Stomach (tissue), 9 donors: Measurements from ENCODE around the gene CSMD2. TPM values are rescaled to one million over a fixed set of nuclear protein-coding genes. Genes with fewer than 3 reads are reported as not detected.

ENCODE experiments used
- DNase-seq, 2 donors: peaks; one replicate each; pipeline versions ENCODE4 v3.0.0 to v3.0.0-alpha.2; 2013 to 2019
- H3K27ac ChIP-seq, 5 donors: fragments of 200-600 bp in 4 of 5; sonication (generic) in 4 of 5; one replicate each; pipeline ENCODE4 v1.5.1; 2013 to 2019; ENCODE audit warnings: mild to moderate bottlenecking in 1 of 5, moderate library complexity in 1 of 5
- H3K27me3 ChIP-seq, 3 donors: fragments of 200-600 bp; sonication (generic); one replicate each; pipeline ENCODE4 v1.5.1; 2017 to 2019; ENCODE audit warnings: mixed run types in 1 of 3
- H3K36me3 ChIP-seq, 4 donors: fragments of 200-600 bp; sonication (generic); 1 replicate in 3 of 4; 2 replicates in 1 of 4; pipeline ENCODE4 v1.5.1; 2016 to 2019
- H3K4me1 ChIP-seq, 4 donors: fragments of 200-600 bp; sonication (generic); one replicate each; pipeline ENCODE4 v1.5.1; 2016 to 2019
- H3K4me3 ChIP-seq, 4 donors: fragments of 200-600 bp; sonication (generic) in 3 of 4; one replicate each; pipeline ENCODE4 v1.5.1; 2016 to 2019; ENCODE audit warnings: mild to moderate bottlenecking in 1 of 4
- H3K9me3 ChIP-seq, 4 donors: fragments of 200-600 bp; sonication (generic); one replicate each; pipeline ENCODE4 v1.5.1; 2016 to 2019
- CTCF ChIP-seq, 7 experiments: fragments of 450-650 bp in 4 of 7; fragments of 200-600 bp in 3 of 7; sonication (generic) in 3 of 7; IDR thresholded peaks; one replicate each; pipeline ENCODE4 v1.5.1; 2016 to 2019; ENCODE audit warnings: antibody characterized with exemption in 7 of 7, control low read depth in 2 of 7, mild to moderate bottlenecking in 1 of 7
- EP300 ChIP-seq: sonication (generic); formaldehyde crosslinking; IDR thresholded peaks from one replicate; pipeline ENCODE4 v1.6.1; 2017; ENCODE audit warnings: antibody characterized with exemption
- POLR2A ChIP-seq, 4 donors: fragments of 450-650 bp; IDR thresholded peaks; one replicate each; pipeline ENCODE4 v1.6.1; 2016; ENCODE audit warnings: antibody characterized with exemption in 4 of 4, control low read depth in 2 of 4, mild to moderate bottlenecking in 1 of 4, moderate library complexity in 1 of 4
- POLR2AphosphoS5 ChIP-seq, 3 donors: sonication (generic); formaldehyde crosslinking; IDR thresholded peaks; one replicate each; pipeline ENCODE4 v1.6.1; 2016; ENCODE audit warnings: antibody characterized with exemption in 3 of 3
- whole genome bisulfite sequencing, 5 donors: extraction: QIAGEN DNeasy Blood & Tissue Kit in 3 of 5; methylation state at CpG; one replicate each; pipeline versions ENCODE4 v1.1.5 to v1.1.7; 2013 to 2018; 5-methylcytosine and 5-hydroxymethylcytosine counted together
- intact Hi-C: fragments of 100-400 bp; cut with DNase I; formaldehyde crosslinking; loops from one replicate; pipeline ENCODE4 v1.15.1; 2023; ENCODE audit warnings: low total_unique reads
- polyA plus RNA-seq, 3 donors: library from polyadenylated mRNA; stranded (reverse); fragments of 200-250 nt; gene quantifications; one replicate each; pipeline ENCODE4 v1.2.3, GENCODE V29; 2013
- total RNA-seq, 5 donors: library from RNA; depleted of rRNA; stranded (reverse); fragments of >200 nt; gene quantifications; one replicate each; pipeline versions ENCODE4 v1.1.0 to v1.2.3, GENCODE V29; 2014 to 2016
- donor health status: healthy with polysubstance abuse.
- donor health status: Bipolar disorder and iron deficiency.
- donor health status: healthy.

The CSMD2 gene
- total and polyA plus RNA-seq, 8 donors = 0.10 to 3.5 (median 0.37) TPM; not detected in 1

GRCh38 chr1:33547576-33547975 is 617.5 kb downstream of the CSMD2 start:
- TF ChIP-seq POLR2A (IDR thresholded peaks at IDR 0.05) (no peak), CTCF (IDR thresholded peaks at IDR 0.05) (no peak), EP300 (no peak), POLR2AphosphoS5 (IDR thresholded peaks at IDR 0.05) (no peak)
- H3K4me3 ChIP-seq = no peak overlapping the region
- intact Hi-C loops = no loop called here

GRCh38 chr1:33541966-33542365 is 623.1 kb downstream of the CSMD2 start:
- Histone ChIP-seq H3K27ac (no peak overlapping the region), H3K36me3 (no peaks in the 10 kb centered on the region), H3K4me3 (no peak overlapping the region), H3K4me1 (no peaks in the 10 kb centered on the region), H3K9me3 (no peaks in the 10 kb centered on the region), H3K27me3 (peaks cover 0 to 5% (median 0%) of the 10 kb centered on the region in 3 donors)
- DNase-seq = no peak
- intact Hi-C loops = no loop called here
- TF ChIP-seq POLR2A (IDR thresholded peaks at IDR 0.05) (no peak), POLR2AphosphoS5 (IDR thresholded peaks at IDR 0.05) (no peak), CTCF (IDR thresholded peaks at IDR 0.05) (no peak), EP300 (no peak)
- WGBS, 5 donors = 91 to 95% (median 94%) methylated on average over 6 of the region's 6 CpGs

More at GRCh38 chr1:33547576-33547975, 617.5 kb downstream of the CSMD2 start:
- no peaks in the 10 kb centered on the region for H3K4me1 ChIP-seq
- peaks cover 11 to 32% (median 17%) of the 10 kb centered on the region in 4 donors for H3K9me3 ChIP-seq
- no peaks in the 10 kb centered on the region for H3K27me3 ChIP-seq
- DNase-seq = no peak
- no peak overlapping the region for H3K27ac ChIP-seq
- 38 to 63% (median 50%) methylated on average over 3 of the region's 3 CpGs for WGBS, 5 donors
- no peaks in the 10 kb centered on the region for H3K36me3 ChIP-seq

DNA sequence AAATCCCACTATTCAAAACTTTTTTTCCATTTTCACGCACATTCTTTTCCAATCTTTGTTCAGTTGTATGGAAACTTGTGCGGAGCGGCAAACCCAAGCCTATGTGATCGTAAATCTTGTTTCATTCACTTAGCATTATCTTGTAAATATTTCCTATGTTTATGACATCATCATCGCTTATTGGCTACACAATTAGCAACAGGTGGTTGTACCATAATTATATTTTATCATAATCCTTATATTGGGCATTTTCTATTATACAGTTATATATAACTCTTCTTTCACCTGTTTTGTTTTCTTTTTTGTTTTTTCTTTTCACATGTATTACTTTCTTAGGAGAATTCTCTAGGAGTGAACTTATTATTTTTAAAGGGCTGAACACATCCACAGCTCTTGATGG is 627.1 kb downstream of the CSMD2 start:
- Histone ChIP-seq H3K4me1 (no peaks in the 10 kb centered on the region), H3K27ac (no peak overlapping the region), H3K27me3 (peaks cover 0 to 22% (median 0%) of the 10 kb centered on the region in 3 donors), H3K9me3 (no peaks in the 10 kb centered on the region), H3K4me3 (no peak overlapping the region), H3K36me3 (no peaks in the 10 kb centered on the region)
- no peak for DNase-seq
- TF ChIP-seq POLR2AphosphoS5 (IDR thresholded peaks at IDR 0.05) = no peak
- TF ChIP-seq EP300 = no peak
- no peak for TF ChIP-seq POLR2A (IDR thresholded peaks at IDR 0.05)
- TF ChIP-seq CTCF (IDR thresholded peaks at IDR 0.05) = no peak
- 93 to 97% (median 96%) methylated on average over 5 of the region's 5 CpGs for WGBS, 5 donors
- intact Hi-C loops = no loop called here

GRCh38 chr1:33535334-33535733 is 629.7 kb downstream of the CSMD2 start:
- TF ChIP-seq CTCF (IDR thresholded peaks at IDR 0.05) = no peak
- TF ChIP-seq POLR2A (IDR thresholded peaks at IDR 0.05) = no peak
- TF ChIP-seq EP300 = no peak
- no peak for TF ChIP-seq POLR2AphosphoS5 (IDR thresholded peaks at IDR 0.05)
- H3K36me3 ChIP-seq = no peaks in the 10 kb centered on the region
- intact Hi-C loops = no loop called here
- no peak for DNase-seq
- no peaks in the 10 kb centered on the region for H3K4me1 ChIP-seq
- no peaks in the 10 kb centered on the region for H3K9me3 ChIP-seq
- no peak overlapping the region for H3K27ac ChIP-seq
- H3K4me3 ChIP-seq = no peak overlapping the region
- WGBS, 5 donors = 58 to 68% (median 66%) methylated on average over 2 of the region's 2 CpGs
- H3K27me3 ChIP-seq = peaks cover 0 to 23% (median 0%) of the 10 kb centered on the region in 3 donors
